Suppressor macrophage treated with lipopolysaccharide for 4 hours (primary cell): Measurements from ENCODE around the gene FLCN.

Source experiments
- DNase-seq: peaks from one replicate; pipeline ENCODE4 v3.0.0-alpha.2; 2020

The FLCN gene

GRCh38 chr17:17165666-17166308, 71.2 kb downstream of the FLCN start:
- no peak for DNase-seq

- no peak for DNase-seq
These were observed 72.3 kb downstream of the FLCN start for GRCh38 chr17:17164676-17165075.

- DNase-seq = no peak
These were observed 72.8 kb downstream of the FLCN start for GRCh38 chr17:17164156-17164555.
